Measurements from ENCODE around the gene MEIS2.

Gene MEIS2

DNA sequence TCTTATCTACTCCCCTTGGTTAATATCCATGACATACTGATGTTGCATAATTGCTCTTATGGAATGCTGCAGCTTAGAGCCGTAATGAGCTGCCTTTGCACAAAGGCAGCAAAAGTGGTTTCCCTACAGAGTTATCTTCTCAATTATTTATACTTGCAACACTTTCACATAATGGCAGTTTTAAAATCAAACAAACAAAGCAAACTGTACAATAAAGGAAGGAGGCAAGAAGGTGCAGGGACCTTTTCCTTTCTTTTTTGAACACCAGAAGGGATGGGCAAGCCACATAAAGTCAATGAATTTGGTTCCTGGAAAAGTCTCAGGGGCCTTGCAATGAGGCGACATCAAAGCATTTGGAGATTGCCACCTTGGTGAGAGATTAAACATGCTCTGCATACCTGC is 188.0 kb downstream of the MEIS2 start:
- TF ChIP-seq YY1 (IDR thresholded peaks at IDR 0.05; ENCODE audit: low read depth) (no peak), TCF12 (IDR thresholded peaks at IDR 0.05; ENCODE audit: low read depth) (no peak)
- TF ChIP-seq, protein P1, sequence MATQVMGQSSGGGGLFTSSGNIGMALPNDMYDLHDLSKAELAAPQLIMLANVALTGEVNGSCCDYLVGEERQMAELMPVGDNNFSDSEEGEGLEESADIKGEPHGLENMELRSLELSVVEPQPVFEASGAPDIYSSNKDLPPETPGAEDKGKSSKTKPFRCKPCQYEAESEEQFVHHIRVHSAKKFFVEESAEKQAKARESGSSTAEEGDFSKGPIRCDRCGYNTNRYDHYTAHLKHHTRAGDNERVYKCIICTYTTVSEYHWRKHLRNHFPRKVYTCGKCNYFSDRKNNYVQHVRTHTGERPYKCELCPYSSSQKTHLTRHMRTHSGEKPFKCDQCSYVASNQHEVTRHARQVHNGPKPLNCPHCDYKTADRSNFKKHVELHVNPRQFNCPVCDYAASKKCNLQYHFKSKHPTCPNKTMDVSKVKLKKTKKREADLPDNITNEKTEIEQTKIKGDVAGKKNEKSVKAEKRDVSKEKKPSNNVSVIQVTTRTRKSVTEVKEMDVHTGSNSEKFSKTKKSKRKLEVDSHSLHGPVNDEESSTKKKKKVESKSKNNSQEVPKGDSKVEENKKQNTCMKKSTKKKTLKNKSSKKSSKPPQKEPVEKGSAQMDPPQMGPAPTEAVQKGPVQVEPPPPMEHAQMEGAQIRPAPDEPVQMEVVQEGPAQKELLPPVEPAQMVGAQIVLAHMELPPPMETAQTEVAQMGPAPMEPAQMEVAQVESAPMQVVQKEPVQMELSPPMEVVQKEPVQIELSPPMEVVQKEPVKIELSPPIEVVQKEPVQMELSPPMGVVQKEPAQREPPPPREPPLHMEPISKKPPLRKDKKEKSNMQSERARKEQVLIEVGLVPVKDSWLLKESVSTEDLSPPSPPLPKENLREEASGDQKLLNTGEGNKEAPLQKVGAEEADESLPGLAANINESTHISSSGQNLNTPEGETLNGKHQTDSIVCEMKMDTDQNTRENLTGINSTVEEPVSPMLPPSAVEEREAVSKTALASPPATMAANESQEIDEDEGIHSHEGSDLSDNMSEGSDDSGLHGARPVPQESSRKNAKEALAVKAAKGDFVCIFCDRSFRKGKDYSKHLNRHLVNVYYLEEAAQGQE (IDR thresholded peaks at IDR 0.05; ENCODE audit: low read depth): no peak

GRCh38 chr15:36911322-36911944 is 188.9 kb downstream of the MEIS2 start:
- no peak for TF ChIP-seq EGR1 (IDR thresholded peaks at IDR 0.05)

DNA sequence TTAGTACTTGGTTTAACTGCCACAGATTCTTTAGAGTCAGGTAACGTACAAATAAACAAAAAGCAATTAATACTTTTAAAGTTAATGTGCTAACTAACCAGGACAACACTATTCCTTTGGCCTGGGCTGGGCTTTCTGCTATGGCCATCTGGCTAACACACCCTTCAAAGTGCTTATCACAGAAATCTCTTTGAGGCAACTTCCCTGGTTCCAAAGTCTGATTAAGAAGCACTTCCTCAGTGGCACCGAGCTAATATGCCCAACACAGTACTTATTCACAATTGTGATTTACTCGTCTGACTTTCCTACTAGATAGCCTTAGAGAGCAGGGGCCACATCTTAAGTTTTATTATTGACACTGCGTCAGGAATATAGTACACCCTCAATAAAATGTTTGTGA is 191.4 kb downstream of the MEIS2 start:
- TF ChIP-seq TEAD4 (IDR thresholded peaks at IDR 0.05): no peak
- TF ChIP-seq TCF12 (IDR thresholded peaks at IDR 0.05; ENCODE audit: low read depth): no peak
- no peak for TF ChIP-seq CEBPB (IDR thresholded peaks at IDR 0.05)
- TF ChIP-seq RAD21 (IDR thresholded peaks at IDR 0.05; ENCODE audit: low read depth): no peak
- TF ChIP-seq EGR1 (IDR thresholded peaks at IDR 0.05): no peak
- TF ChIP-seq FOXM1 (IDR thresholded peaks at IDR 0.05; ENCODE audit: borderline replicate concordance, low read depth): no peak
- no peak for TF ChIP-seq TAF1 (IDR thresholded peaks at IDR 0.05; ENCODE audit: low read depth)
- no peak for TF ChIP-seq NFIC (IDR thresholded peaks at IDR 0.05)
- TF ChIP-seq, protein P1 (IDR thresholded peaks at IDR 0.05; ENCODE audit: low read depth): no peak
- TF ChIP-seq, protein P2, sequence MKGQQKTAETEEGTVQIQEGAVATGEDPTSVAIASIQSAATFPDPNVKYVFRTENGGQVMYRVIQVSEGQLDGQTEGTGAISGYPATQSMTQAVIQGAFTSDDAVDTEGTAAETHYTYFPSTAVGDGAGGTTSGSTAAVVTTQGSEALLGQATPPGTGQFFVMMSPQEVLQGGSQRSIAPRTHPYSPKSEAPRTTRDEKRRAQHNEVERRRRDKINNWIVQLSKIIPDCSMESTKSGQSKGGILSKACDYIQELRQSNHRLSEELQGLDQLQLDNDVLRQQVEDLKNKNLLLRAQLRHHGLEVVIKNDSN (IDR thresholded peaks at IDR 0.05): no peak
- TF ChIP-seq YY1 (IDR thresholded peaks at IDR 0.05; ENCODE audit: low read depth): no peak
- TF ChIP-seq ZBTB7A (IDR thresholded peaks at IDR 0.05; ENCODE audit: low read depth): no peak

GRCh38 chr15:36907295-36907694 is 193.1 kb downstream of the MEIS2 start:
- TF ChIP-seq NFIC (IDR thresholded peaks at IDR 0.05): no peak
- no peak for TF ChIP-seq RAD21 (IDR thresholded peaks at IDR 0.05; ENCODE audit: low read depth)
- no peak for TF ChIP-seq CEBPB (IDR thresholded peaks at IDR 0.05)
- TF ChIP-seq EGR1 (IDR thresholded peaks at IDR 0.05): no peak
- no peak for TF ChIP-seq TAF1 (IDR thresholded peaks at IDR 0.05; ENCODE audit: low read depth)
- TF ChIP-seq, protein P1 (IDR thresholded peaks at IDR 0.05; ENCODE audit: low read depth): no peak
- TF ChIP-seq, protein P3, sequence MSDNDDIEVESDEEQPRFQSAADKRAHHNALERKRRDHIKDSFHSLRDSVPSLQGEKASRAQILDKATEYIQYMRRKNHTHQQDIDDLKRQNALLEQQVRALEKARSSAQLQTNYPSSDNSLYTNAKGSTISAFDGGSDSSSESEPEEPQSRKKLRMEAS (IDR thresholded peaks at IDR 0.05): no peak
- no peak for TF ChIP-seq TCF12 (IDR thresholded peaks at IDR 0.05; ENCODE audit: low read depth)
- TF ChIP-seq TEAD4 (IDR thresholded peaks at IDR 0.05): no peak
- TF ChIP-seq ZBTB7A (IDR thresholded peaks at IDR 0.05; ENCODE audit: low read depth): no peak
- TF ChIP-seq EP300 (IDR thresholded peaks at IDR 0.05; ENCODE audit: borderline replicate concordance): no peak
- no peak for TF ChIP-seq FOXM1 (IDR thresholded peaks at IDR 0.05; ENCODE audit: borderline replicate concordance, low read depth)
- no peak for TF ChIP-seq CREB1 (IDR thresholded peaks at IDR 0.05; ENCODE audit: low read depth)
- TF ChIP-seq YY1 (IDR thresholded peaks at IDR 0.05; ENCODE audit: low read depth): no peak
- TF ChIP-seq, protein P2 (IDR thresholded peaks at IDR 0.05): no peak

GRCh38 chr15:36905908-36906307 is 194.4 kb downstream of the MEIS2 start:
- no peak for TF ChIP-seq TEAD4 (IDR thresholded peaks at IDR 0.05)
- TF ChIP-seq EP300 (IDR thresholded peaks at IDR 0.05; ENCODE audit: borderline replicate concordance): no peak
- TF ChIP-seq, protein P1 (IDR thresholded peaks at IDR 0.05; ENCODE audit: low read depth): no peak
- no peak for TF ChIP-seq NFIC (IDR thresholded peaks at IDR 0.05)
- no peak for TF ChIP-seq TCF12 (IDR thresholded peaks at IDR 0.05; ENCODE audit: low read depth)
- TF ChIP-seq, protein P3 (IDR thresholded peaks at IDR 0.05): no peak
- TF ChIP-seq, protein P2 (IDR thresholded peaks at IDR 0.05): no peak
- no peak for TF ChIP-seq CEBPB (IDR thresholded peaks at IDR 0.05)
- TF ChIP-seq TAF1 (IDR thresholded peaks at IDR 0.05; ENCODE audit: low read depth): no peak
- no peak for TF ChIP-seq YY1 (IDR thresholded peaks at IDR 0.05; ENCODE audit: low read depth)

All from Ishikawa (cell line).